Measurements from ENCODE around the gene CDK19. TPM values are rescaled to one million over a fixed set of nuclear protein-coding genes. Genes with fewer than 3 reads are reported as not detected.

The CDK19 gene
- total RNA-seq, 1 donor from 2014 or later = 34.4 TPM

GRCh38 chr6:110646419-110646698 lies 168.9 kb downstream of the CDK19 start:
- Histone ChIP-seq H3K27me3 (no peaks in the 10 kb centered on the region), H3K9ac (no peak overlapping the region), H3K79me2 (ENCODE audit: low read depth) (no peaks in the 10 kb centered on the region), H3K4me1 (no peaks in the 10 kb centered on the region), H3K4me3 (no peak overlapping the region), H4K20me1 (ENCODE audit: low read depth) (no peaks in the 10 kb centered on the region), H3K4me2 (no peak overlapping the region), H2AFZ (replicated peaks) (no peak overlapping the region), H3K36me3 (peaks cover 3% of the 10 kb centered on the region), H3K9me3 (ENCODE audit: low read depth) (no peaks in the 10 kb centered on the region), H3F3A (ENCODE audit: low read depth) (no peaks in the 10 kb centered on the region), H3K27ac (no peak overlapping the region)
- Mint-ChIP-seq H3K27ac (no peak overlapping the region), H3K4me1 (no peaks in the 10 kb centered on the region), H3K27me3 (ENCODE audit: insufficient read depth, low read depth) (peaks cover 2% of the 10 kb centered on the region), H3K36me3 (peaks cover 20% of the 10 kb centered on the region), H3K4me3 (no peak overlapping the region), H3K9me3 (peaks cover 4% of the 10 kb centered on the region)
- no peak for DNase-seq (ENCODE audit: low spot score)
- TF ChIP-seq EZH2 (IDR thresholded peaks at IDR 0.05) (no peak), CTCF (IDR thresholded peaks at IDR 0.05) (no peak), EZH2phosphoT487 (IDR thresholded peaks at IDR 0.05) (no peak)

GRCh38 chr6:110645685-110646418 lies 169.4 kb downstream of the CDK19 start:
- no peak overlapping the region for H2AFZ ChIP-seq (replicated peaks)

GRCh38 chr6:110643175-110643574 lies 172.1 kb downstream of the CDK19 start:
- no peak overlapping the region for H3K27ac ChIP-seq
- Mint-ChIP-seq H3K9me3 (peaks cover 4% of the 10 kb centered on the region), H3K27me3 (ENCODE audit: insufficient read depth, low read depth) (peaks cover 2% of the 10 kb centered on the region)

More at GRCh38 chr6:110645685-110646418, 169.4 kb downstream of the CDK19 start:
- TF ChIP-seq EZH2 (IDR thresholded peaks at IDR 0.05) (no peak), CTCF (IDR thresholded peaks at IDR 0.05) (no peak)
- Mint-ChIP-seq H3K36me3 (peaks cover 23% of the 10 kb centered on the region), H3K27me3 (ENCODE audit: insufficient read depth, low read depth) (peaks cover 2% of the 10 kb centered on the region), H3K4me3 (no peak overlapping the region), H3K9me3 (peaks cover 4% of the 10 kb centered on the region), H3K27ac (no peak overlapping the region), H3K4me1 (no peaks in the 10 kb centered on the region)
- Histone ChIP-seq H3F3A (ENCODE audit: low read depth) (no peaks in the 10 kb centered on the region), H3K9ac (no peak overlapping the region), H3K4me2 (no peak overlapping the region), H3K27me3 (no peaks in the 10 kb centered on the region), H3K79me2 (ENCODE audit: low read depth) (no peaks in the 10 kb centered on the region), H3K4me1 (no peaks in the 10 kb centered on the region), H4K20me1 (ENCODE audit: low read depth) (no peaks in the 10 kb centered on the region), H3K9me3 (ENCODE audit: low read depth) (no peaks in the 10 kb centered on the region), H3K27ac (no peak overlapping the region), H3K4me3 (no peak overlapping the region), H3K36me3 (peaks cover 3% of the 10 kb centered on the region)
- DNase-seq (ENCODE audit: low spot score) = no peak

More at GRCh38 chr6:110643175-110643574, 172.1 kb downstream of the CDK19 start:
- no peaks in the 10 kb centered on the region for H3F3A ChIP-seq (ENCODE audit: low read depth)
- H3K9ac ChIP-seq = no peak overlapping the region
- Mint-ChIP-seq H3K27ac (no peak overlapping the region), H3K36me3 (peaks cover 25% of the 10 kb centered on the region), H3K4me1 (no peaks in the 10 kb centered on the region), H3K4me3 (no peak overlapping the region)
- no peaks in the 10 kb centered on the region for H3K9me3 ChIP-seq (ENCODE audit: low read depth)
- H3K4me2 ChIP-seq = no peak overlapping the region
- no peak overlapping the region for H3K4me3 ChIP-seq
- H3K79me2 ChIP-seq (ENCODE audit: low read depth) = no peaks in the 10 kb centered on the region
- TF ChIP-seq EZH2phosphoT487 (IDR thresholded peaks at IDR 0.05) = no peak
- no peak for TF ChIP-seq EZH2 (IDR thresholded peaks at IDR 0.05)
- no peak for TF ChIP-seq CTCF (IDR thresholded peaks at IDR 0.05)
- H3K27me3 ChIP-seq = no peaks in the 10 kb centered on the region
- H3K36me3 ChIP-seq = peaks cover 2% of the 10 kb centered on the region
- H2AFZ ChIP-seq (replicated peaks) = no peak overlapping the region
- no peaks in the 10 kb centered on the region for H4K20me1 ChIP-seq (ENCODE audit: low read depth)
- H3K4me1 ChIP-seq = no peaks in the 10 kb centered on the region
- no peak for DNase-seq (ENCODE audit: low spot score)
